ENCODE measurements around the gene SSBP4. TPM values are rescaled to one million over a fixed set of nuclear protein-coding genes. Genes with fewer than 3 reads are reported as not detected.

The SSBP4 gene
- total and polyA plus RNA-seq, 2 donors (not counting 3 experiments of a cell fraction or from before 2014, with no cell fraction given): 89.6 to 151 TPM

- no TSS peak for BruUV-seq (replicated peaks)
- TF ChIP-seq POLR2A (IDR thresholded peaks at IDR 0.05; ENCODE audit: low read depth, low read length) (no peak), GATA2 (IDR thresholded peaks at IDR 0.05; ENCODE audit: insufficient read depth, insufficient read length, low read depth, low read length) (no peak), FOS (IDR thresholded peaks at IDR 0.05; ENCODE audit: borderline replicate concordance, insufficient read depth, low read length) (no peak), EZH2 (IDR thresholded peaks at IDR 0.05; ENCODE audit: borderline replicate concordance, low read depth, low read length, severe bottlenecking) (no peak), CTCF (IDR thresholded peaks at IDR 0.05; ENCODE audit: extremely low read depth in 1 of 2, insufficient read depth in 1 of 2, low read depth in 1 of 2, low read length in 2 of 2) (no peak), POLR2AphosphoS5 (IDR thresholded peaks at IDR 0.05; ENCODE audit: insufficient read depth, low read depth, low read length) (no peak)
- DNase-seq (ENCODE audit: low read depth, low spot score) (no peak), FAIRE-seq (no peak)
- intact Hi-C loops (cut with micrococcal nuclease): no loop called here
- Histone ChIP-seq H3K4me2 (ENCODE audit: insufficient read depth, low read length) (no peak overlapping the region), H3K79me2 (ENCODE audit: control insufficient read depth, insufficient read depth, low read length) (no peaks in the 10 kb centered on the region), H3K9me1 (replicated peaks; ENCODE audit: control insufficient read depth, extremely low read depth, insufficient read depth, low read length) (no peaks in the 10 kb centered on the region), H2AFZ (ENCODE audit: low read depth, low read length) (no peak overlapping the region), H3K4me1 (ENCODE audit: control insufficient read depth, extremely low read depth, insufficient read depth, low read length) (no peaks in the 10 kb centered on the region), H3K27ac (ENCODE audit: insufficient read depth, low read depth, low read length) (no peak overlapping the region), H3K9me3 (replicated peaks; ENCODE audit: control insufficient read depth, insufficient read depth, low read length) (no peaks in the 10 kb centered on the region), H3K27me3 (ENCODE audit: control insufficient read depth in 2 of 2, insufficient read depth in 2 of 2, low read length in 2 of 2) (no peaks in the 10 kb centered on the region), H3K36me3 (ENCODE audit: control insufficient read depth in 2 of 2, extremely low read depth in 1 of 2, insufficient read depth in 2 of 2, low read length in 2 of 2) (peaks cover under 1 to 39% of the 10 kb centered on the region in 2 experiments), H3K4me3 (replicated peaks in 1 of 3; ENCODE audit: insufficient read depth in 1 of 3, low read depth in 1 of 3, low read length in 3 of 3) (no peak overlapping the region), H4K20me1 (replicated peaks; ENCODE audit: control insufficient read depth, extremely low read depth, insufficient read depth, low read length) (no peaks in the 10 kb centered on the region), H3K9ac (replicated peaks; ENCODE audit: extremely low read depth, insufficient read depth, low read length) (no peak overlapping the region)
- ChIA-PET CTCF (interaction anchor here (0.9 kb wide), 1 partner anchor 18 kb away, joined by 3 read pairs; no protein-coding TSS in a partner anchor), POLR2A (no interaction called here)
- dilution Hi-C loops (cut with MboI; ENCODE audit: extremely low pct_ligation_motif_present, low sequenced_read_pairs): no loop called here
Measured at GRCh38 chr19:18443831-18444230, 24.6 kb downstream of the SSBP4 start.

DNA sequence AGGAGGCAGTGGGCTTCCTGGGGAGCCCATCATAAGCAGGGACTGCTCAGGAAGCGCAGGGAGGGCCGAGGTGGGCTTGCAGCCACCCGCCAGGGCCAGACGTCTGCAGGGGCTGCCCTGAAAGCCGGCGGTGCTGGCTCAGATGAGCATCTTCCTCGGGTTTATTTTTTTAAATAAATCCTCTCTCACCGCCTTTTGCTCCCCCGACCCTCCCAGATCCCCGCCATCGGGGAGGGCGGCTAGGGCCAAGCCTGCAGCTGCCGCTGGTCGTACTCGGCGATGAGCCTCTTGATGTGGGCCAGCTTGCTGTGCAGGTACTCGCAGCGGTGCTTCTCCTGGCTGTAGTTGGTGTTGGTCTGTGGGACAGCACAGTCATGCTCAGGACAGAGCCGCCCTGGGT lies 25.3 kb downstream of the SSBP4 start:
- ChIA-PET CTCF (interaction anchor here (0.9 kb wide), 1 partner anchor 17 kb away, joined by 3 read pairs; no protein-coding TSS in a partner anchor), POLR2A (no interaction called here)
- dilution Hi-C loops (cut with MboI; ENCODE audit: extremely low pct_ligation_motif_present, low sequenced_read_pairs): no loop called here

More for the DNA sequence above, 25.3 kb downstream of the SSBP4 start:
- Histone ChIP-seq H3K79me2 (ENCODE audit: control insufficient read depth, insufficient read depth, low read length) (no peaks in the 10 kb centered on the region), H3K9me3 (replicated peaks; ENCODE audit: control insufficient read depth, insufficient read depth, low read length) (no peaks in the 10 kb centered on the region), H3K4me2 (ENCODE audit: insufficient read depth, low read length) (no peak overlapping the region), H3K36me3 (ENCODE audit: control insufficient read depth in 2 of 2, extremely low read depth in 1 of 2, insufficient read depth in 2 of 2, low read length in 2 of 2) (peaks cover 3 to 45% of the 10 kb centered on the region in 2 experiments), H2AFZ (ENCODE audit: low read depth, low read length) (no peak overlapping the region), H3K27ac (ENCODE audit: insufficient read depth, low read depth, low read length) (no peak overlapping the region), H3K9me1 (replicated peaks; ENCODE audit: control insufficient read depth, extremely low read depth, insufficient read depth, low read length) (no peaks in the 10 kb centered on the region), H3K4me1 (ENCODE audit: control insufficient read depth, extremely low read depth, insufficient read depth, low read length) (no peaks in the 10 kb centered on the region), H3K4me3 (replicated peaks in 1 of 3; ENCODE audit: insufficient read depth in 1 of 3, low read depth in 1 of 3, low read length in 3 of 3) (no peak overlapping the region), H3K27me3 (ENCODE audit: control insufficient read depth in 2 of 2, insufficient read depth in 2 of 2, low read length in 2 of 2) (no peaks in the 10 kb centered on the region), H3K9ac (replicated peaks; ENCODE audit: extremely low read depth, insufficient read depth, low read length) (no peak overlapping the region), H4K20me1 (replicated peaks; ENCODE audit: control insufficient read depth, extremely low read depth, insufficient read depth, low read length) (no peaks in the 10 kb centered on the region)
- intact Hi-C loops (cut with micrococcal nuclease): no loop called here
- BruUV-seq (replicated peaks): no TSS peak
- FAIRE-seq (no peak), DNase-seq (ENCODE audit: low read depth, low spot score) (no peak)
- TF ChIP-seq JUN (IDR thresholded peaks at IDR 0.05; ENCODE audit: borderline replicate concordance, insufficient read depth, insufficient read length, low read depth): no peak
- no peak for TF ChIP-seq FOS (IDR thresholded peaks at IDR 0.05; ENCODE audit: borderline replicate concordance, insufficient read depth, low read length)
- TF ChIP-seq CTCF (IDR thresholded peaks at IDR 0.05; ENCODE audit: extremely low read depth in 1 of 2, insufficient read depth in 1 of 2, low read depth in 1 of 2, low read length in 2 of 2): no peak
- TF ChIP-seq GATA2 (IDR thresholded peaks at IDR 0.05; ENCODE audit: insufficient read depth, insufficient read length, low read depth, low read length): no peak
- no peak for TF ChIP-seq MYC (IDR thresholded peaks at IDR 0.05; ENCODE audit: low read depth, low read length)
- TF ChIP-seq POLR2A (IDR thresholded peaks at IDR 0.05; ENCODE audit: low read depth, low read length): no peak
- no peak for TF ChIP-seq POLR2AphosphoS5 (IDR thresholded peaks at IDR 0.05; ENCODE audit: insufficient read depth, low read depth, low read length)
- TF ChIP-seq EZH2 (IDR thresholded peaks at IDR 0.05; ENCODE audit: borderline replicate concordance, low read depth, low read length, severe bottlenecking): no peak
- no peak for TF ChIP-seq MAX (IDR thresholded peaks at IDR 0.05; ENCODE audit: insufficient read depth, insufficient read length)
